GM23248 (cell line): Measurements from ENCODE around the gene RBL2.

ENCODE experiments used
- EZH2 ChIP-seq: fragments of 200-600 bp; sonication (generic); IDR thresholded peaks from 2 replicates; pipeline ENCODE4 v1.6.1; 2018; ENCODE audit warnings: antibody characterized with exemption, mild to moderate bottlenecking; ENCODE audit not compliant: insufficient read depth, poor library complexity, severe bottlenecking
- EZH2phosphoT487 ChIP-seq: fragments of 200-600 bp; sonication (generic); IDR thresholded peaks from 2 replicates; pipeline ENCODE4 v1.6.1; 2018; ENCODE audit warnings: antibody characterized with exemption, moderate library complexity, mild to moderate bottlenecking, low read depth; ENCODE audit not compliant: insufficient read depth

- TF ChIP-seq EZH2phosphoT487 (no peak), EZH2 (no peak)
Observed at GRCh38 chr16:53449816-53450517, 15.7 kb downstream of the RBL2 start.
